Left ventricle myocardium inferior (tissue), 1 donor: ENCODE measurements around the gene CCDC154. TPM values are rescaled to one million over a fixed set of nuclear protein-coding genes. Genes with fewer than 3 reads are reported as not detected.

Experiments
- DNase-seq: peaks from one replicate; pipeline ENCODE4 v3.0.0-alpha.2; 2020
- H3K27ac ChIP-seq: fragments of 200-600 bp; replicated peaks from 2 replicates; pipeline ENCODE4 v1.8.0; 2021
- H3K27me3 ChIP-seq: fragments of 200-600 bp; 2 replicates; pipeline ENCODE4 v1.8.0; 2021; ENCODE audit warnings: low read depth
- H3K36me3 ChIP-seq: fragments of 200-600 bp; 2 replicates; pipeline ENCODE4 v1.8.0; 2021
- H3K4me1 ChIP-seq: fragments of 200-600 bp; 2 replicates; pipeline ENCODE4 v1.8.0; 2021
- H3K4me3 ChIP-seq: fragments of 200-600 bp; 2 replicates; pipeline ENCODE4 v1.8.0; 2021; ENCODE audit warnings: mild to moderate bottlenecking, moderate library complexity
- H3K9me3 ChIP-seq: fragments of 200-600 bp; replicated peaks from 2 replicates; pipeline ENCODE4 v1.8.0; 2021
- CTCF ChIP-seq: fragments of 200-600 bp; IDR thresholded peaks from 2 replicates; pipeline ENCODE4 v1.8.0; 2021; ENCODE audit warnings: antibody characterized with exemption, mild to moderate bottlenecking, borderline replicate concordance
- intact Hi-C: fragments of 100-400 bp; cut with micrococcal nuclease; formaldehyde crosslinking; loops from one replicate; pipeline ENCODE4 v1.11.0; 2022
- total RNA-seq: library from RNA; stranded (reverse); fragmentation: NEBNext Ultra II Directional; extraction: Animal tissue kit (Norgen Biotek cat#: 25700); gene quantifications from one replicate; pipeline ENCODE4 v1.2.1, GENCODE V29; 2021
- donor health status: DM: no; HTN: yes; CAD: no; lungs with severe emphysema.

Gene CCDC154
- total RNA-seq, 1 donor from 2014 or later = 1.3 TPM

DNA sequence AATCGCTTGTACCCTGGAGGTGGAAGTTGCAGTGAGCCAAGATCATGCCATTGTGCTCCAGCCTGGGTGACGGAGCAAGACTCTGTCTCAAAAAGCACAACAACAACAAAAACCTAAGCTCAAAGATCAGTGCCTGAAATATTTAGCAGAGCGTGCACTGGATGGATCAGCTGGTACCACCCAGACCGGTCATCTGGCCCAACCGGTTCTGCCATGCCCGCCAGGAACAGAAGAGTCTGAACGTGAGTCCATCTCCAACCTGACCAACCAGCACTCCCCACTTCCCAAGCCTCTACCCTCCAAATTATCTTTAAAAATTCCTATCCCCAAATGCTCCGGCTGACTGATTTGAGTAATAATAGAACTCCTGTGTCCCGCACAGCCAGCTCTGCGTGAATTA, 22.3 kb downstream of the CCDC154 start:
- Histone ChIP-seq H3K27me3 (no peaks in the 10 kb centered on the region), H3K4me1 (peaks cover 38% of the 10 kb centered on the region), H3K27ac (no peak overlapping the region), H3K9me3 (no peaks in the 10 kb centered on the region), H3K4me3 (no peak overlapping the region), H3K36me3 (peaks cover 7% of the 10 kb centered on the region)
- no peak for TF ChIP-seq CTCF
- intact Hi-C loops = no loop called here
- DNase-seq = no peak

GRCh38 chr16:1420111-1420539, 24.2 kb downstream of the CCDC154 start:
- Histone ChIP-seq H3K4me3 (peak overlapping the region; percentile 80), H3K36me3 (peaks cover 7% of the 10 kb centered on the region), H3K27ac (peak overlapping the region; percentile 97), H3K9me3 (no peaks in the 10 kb centered on the region), H3K4me1 (peaks cover 38% of the 10 kb centered on the region), H3K27me3 (no peaks in the 10 kb centered on the region)
- intact Hi-C loops = no loop called here
- DNase-seq = no peak
- TF ChIP-seq CTCF = no peak

DNA sequence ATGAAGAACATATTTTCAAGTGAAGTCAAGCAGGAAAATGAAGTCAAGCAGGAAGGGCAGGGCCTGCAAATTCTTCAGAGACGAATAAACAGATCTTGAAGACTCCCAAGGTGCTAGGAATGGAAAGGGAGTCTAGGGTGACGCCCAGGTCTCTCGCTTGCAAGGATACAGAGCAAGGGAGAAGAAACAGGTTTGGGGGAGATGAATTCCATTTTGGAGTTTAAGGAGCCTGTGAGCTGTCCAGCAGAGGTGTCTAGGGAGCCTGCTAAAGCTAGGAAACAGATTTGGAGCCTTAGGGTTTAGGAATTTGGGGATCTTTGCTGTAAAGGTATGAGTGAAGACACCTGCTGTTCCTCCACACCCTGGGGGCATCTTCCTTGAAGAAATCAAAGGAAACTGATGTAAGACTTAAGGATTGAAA, 27.8 kb downstream of the CCDC154 start:
- Histone ChIP-seq H3K4me1 (peaks cover 64% of the 10 kb centered on the region), H3K36me3 (peaks cover 18% of the 10 kb centered on the region), H3K9me3 (no peaks in the 10 kb centered on the region), H3K27me3 (no peaks in the 10 kb centered on the region), H3K27ac (no peak overlapping the region), H3K4me3 (no peak overlapping the region)
- TF ChIP-seq CTCF = no peak
- DNase-seq = no peak
- intact Hi-C loops = no loop called here

DNA sequence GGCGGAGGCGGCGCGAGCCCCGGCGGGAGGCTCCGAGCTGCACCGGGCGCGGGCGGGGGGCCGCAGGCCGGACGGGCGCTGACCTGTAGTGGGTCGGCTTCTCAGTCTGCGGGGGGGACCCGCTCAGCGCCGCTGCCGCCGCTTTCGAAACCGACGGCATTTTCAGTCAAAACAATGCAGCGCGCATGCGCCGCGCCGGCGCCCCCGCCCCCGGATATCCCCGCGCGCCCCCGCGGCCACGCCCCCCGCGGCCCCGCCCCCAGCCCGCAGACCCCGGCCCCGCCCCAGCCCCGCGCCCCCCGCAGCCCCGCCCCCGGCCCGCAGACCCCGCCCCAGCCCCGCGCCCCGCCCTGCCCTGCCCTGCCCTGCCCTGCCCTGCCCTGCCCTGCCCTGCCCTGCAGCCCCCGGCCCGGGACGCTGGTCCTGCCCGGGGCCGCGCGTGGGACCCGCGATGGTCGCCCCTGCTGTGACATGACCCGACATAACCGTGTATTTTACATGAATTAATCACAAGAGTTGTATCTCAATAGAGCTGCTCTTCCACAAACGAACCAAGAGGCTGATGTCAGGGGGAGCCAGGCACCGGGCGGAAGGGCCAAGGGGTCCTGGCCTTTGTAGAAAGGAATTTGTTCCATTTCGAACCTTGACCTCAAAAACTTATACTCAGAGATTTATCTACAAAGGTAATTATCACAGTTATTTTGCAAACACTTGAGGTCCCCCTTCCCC, 29.7 kb downstream of the CCDC154 start, which contains the start of gene UNKL:
TSS of gene UNKL (minus strand) at position 173 of the 729 bp plus-strand sequence. CDS start at position 160, 13 bp downstream.
- intact Hi-C loops = no loop called here
- Histone ChIP-seq H3K27me3 (no peaks in the 10 kb centered on the region), H3K9me3 (no peaks in the 10 kb centered on the region), H3K4me1 (peaks cover 49% of the 10 kb centered on the region), H3K4me3 (peak within 1 kb of the TSS; percentile 96), H3K27ac (peak within 1 kb of the TSS; percentile 90), H3K36me3 (peaks cover 31% of the 10 kb centered on the region)
- no peak for TF ChIP-seq CTCF
- peak; percentile 81 for DNase-seq

- DNase-seq = peak; percentile 46
- peak overlapping the region; percentile 96 for H3K4me3 ChIP-seq
- intact Hi-C loops = no loop called here
- no peaks in the 10 kb centered on the region for H3K27me3 ChIP-seq
- peaks cover 31% of the 10 kb centered on the region for H3K36me3 ChIP-seq
- peaks cover 43% of the 10 kb centered on the region for H3K4me1 ChIP-seq
- H3K9me3 ChIP-seq = no peaks in the 10 kb centered on the region
- peak overlapping the region; percentile 90 for H3K27ac ChIP-seq
- TF ChIP-seq CTCF = peak; percentile 62
Observed at GRCh38 chr16:1413684-1414531, 30.4 kb downstream of the CCDC154 start.
